HG02588 (cell line): Measurements from ENCODE around the gene TNRC6B.
"Not testable (repeated sequence)": the region's sequence is repeated elsewhere in the genome, so short reads cannot be mapped to it uniquely, and the experiment has no call there.

Experiments used
- ATAC-seq: cut with Tn5 transposase; IDR thresholded peaks from one replicate; pipeline ENCODE4 v1.9.1; 2021; ENCODE audit warnings: mild to moderate bottlenecking, moderate library complexity; ENCODE audit not compliant: unreplicated experiment

TNRC6B gene

DNA sequence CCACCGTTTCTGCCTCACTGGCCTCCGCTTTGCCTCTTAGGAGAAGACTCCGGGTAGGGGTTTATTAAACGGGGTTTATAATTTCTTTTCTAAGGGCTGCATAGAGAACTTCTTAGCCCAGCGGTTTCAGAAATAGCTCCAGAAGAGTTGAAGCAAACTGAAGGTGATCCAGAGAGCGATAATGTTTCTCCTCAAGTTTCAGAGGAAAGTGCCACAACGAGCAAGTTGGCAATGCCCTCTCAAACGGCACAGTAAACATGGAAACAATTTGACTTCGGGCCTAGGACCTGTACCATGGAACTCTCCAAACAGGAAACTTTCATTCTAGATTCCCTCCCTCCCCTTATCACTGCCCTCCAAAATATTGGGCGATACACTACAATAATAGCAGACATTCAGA is 169.6 kb downstream of the TNRC6B start:
- ATAC-seq: no peak

DNA sequence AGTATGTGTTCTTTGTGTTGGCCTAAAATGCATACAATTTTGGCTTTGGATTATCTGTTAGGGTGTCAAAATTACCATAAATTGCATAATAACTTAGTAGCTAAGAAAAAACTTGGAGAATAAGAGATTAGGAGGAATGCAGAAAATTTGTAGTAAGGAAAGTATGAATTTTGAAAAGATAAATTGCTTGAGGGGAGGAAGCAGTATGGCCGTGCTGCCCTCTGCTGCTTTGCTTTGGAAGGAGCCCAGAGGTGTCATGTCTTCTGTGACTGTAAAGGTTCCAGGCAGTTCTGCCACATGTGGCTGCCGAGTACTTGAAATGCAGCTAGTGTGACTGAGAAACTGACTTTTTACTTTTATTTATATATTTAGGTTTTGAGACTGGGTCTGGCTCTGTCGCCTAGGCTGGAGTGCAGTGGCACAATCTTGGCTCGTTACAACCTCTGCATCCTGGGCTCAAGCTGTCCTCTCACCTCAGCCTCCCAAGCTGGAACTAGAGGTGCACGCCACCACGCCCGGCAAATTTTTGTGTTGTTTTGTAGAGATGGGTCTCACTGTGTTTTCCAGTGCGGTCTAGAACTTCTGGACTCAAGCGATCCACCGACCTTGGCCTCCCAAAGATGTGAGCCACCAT is 170.4 kb downstream of the TNRC6B start:
- ATAC-seq: no peak

DNA sequence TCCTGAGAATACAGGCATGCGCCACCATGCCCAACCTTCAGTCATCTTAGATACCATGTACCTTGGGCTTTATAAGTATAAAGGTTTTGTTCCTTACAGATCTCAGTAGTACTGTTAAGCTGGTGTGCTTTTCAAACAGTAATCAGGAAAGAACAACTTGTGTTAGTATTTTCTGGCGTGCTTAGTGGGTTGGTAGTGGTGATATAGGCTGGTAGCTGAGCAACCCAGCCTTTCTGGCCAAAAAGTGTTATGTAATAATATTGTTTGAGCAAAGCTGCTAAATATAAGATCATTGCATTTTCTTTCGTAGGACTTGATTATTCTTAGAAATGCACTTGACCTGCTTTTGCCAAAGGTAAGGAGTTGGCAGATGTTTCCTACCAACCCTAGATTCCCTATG is 175.0 kb downstream of the TNRC6B start:
- no peak for ATAC-seq

DNA sequence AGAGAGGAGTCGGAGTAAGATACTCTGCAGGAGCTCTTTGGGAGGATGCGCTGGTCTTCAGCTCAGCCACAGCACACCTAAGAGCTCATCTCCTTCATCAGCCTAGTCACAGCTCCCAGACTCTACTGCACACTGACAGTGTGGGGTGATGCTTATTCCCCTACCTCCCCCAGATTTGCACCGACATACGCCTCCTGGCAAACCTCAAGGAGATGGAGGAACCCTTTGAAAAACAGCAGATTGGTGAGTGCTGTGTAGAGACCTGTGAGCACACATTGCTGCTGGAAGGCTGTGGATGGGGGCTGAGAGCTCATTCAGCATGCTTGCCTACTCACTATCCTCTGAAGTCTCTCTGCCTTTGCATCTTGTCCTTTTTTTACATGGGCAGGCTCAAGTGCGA is 183.4 kb downstream of the TNRC6B start:
- no peak for ATAC-seq

DNA sequence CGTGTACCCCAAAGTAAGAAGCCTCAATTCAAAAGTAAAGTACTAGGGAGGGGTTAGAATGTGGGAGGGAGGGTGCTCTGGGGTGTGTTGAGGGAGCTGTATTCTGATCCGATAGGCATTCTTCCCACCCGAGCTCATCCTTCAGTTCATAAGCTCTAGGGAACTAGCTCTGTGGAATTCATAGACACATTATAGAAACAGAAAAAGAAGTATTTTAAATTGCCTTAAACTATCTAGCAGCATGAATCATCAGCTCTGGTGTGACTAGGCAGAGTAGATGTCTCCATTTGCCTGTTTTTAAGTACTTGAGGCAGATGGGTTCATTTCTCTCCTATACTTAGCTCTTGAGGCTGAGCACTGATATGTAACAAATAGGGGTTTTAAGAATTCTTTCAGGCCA is 185.3 kb downstream of the TNRC6B start:
- ATAC-seq: no peak

DNA sequence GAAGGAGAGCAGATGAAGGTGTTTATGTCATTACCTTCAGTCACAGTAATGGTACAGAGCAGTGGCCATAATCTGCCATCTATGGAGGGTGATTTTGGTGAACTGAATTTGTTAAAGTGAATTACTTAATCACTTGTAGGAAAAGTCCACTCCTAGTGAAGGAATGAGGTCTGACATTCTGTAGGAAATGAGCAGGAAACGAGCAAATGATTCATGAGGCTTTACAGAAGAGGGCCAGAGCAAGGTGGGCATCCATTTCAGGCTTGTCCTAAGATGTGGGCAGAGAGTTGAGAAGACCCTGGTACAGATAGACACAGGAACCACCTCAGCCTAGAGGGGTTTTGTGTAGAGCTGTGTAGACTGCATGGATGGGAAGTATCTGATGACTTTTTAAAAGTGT is 186.7 kb downstream of the TNRC6B start:
- ATAC-seq: no peak

DNA sequence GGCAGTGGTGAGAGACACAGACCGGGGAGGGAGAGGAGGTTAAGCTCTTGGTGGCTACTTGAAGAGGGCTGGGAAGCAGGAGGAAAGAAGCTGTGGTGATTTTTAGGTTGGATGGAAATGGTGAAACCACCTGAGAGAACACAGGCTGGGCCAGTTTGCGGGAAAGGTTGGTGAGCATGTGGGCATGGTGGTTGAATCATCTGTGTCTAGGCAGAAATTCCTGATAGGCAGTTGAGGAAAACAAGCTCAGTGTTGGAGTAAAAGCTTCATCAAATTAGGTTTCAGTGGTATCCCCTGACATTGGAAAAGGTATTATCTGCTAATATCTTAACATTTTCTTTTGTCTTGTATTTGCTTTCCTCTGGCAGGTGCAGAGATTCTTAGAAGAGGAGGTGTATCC is 188.3 kb downstream of the TNRC6B start:
- no peak for ATAC-seq

DNA sequence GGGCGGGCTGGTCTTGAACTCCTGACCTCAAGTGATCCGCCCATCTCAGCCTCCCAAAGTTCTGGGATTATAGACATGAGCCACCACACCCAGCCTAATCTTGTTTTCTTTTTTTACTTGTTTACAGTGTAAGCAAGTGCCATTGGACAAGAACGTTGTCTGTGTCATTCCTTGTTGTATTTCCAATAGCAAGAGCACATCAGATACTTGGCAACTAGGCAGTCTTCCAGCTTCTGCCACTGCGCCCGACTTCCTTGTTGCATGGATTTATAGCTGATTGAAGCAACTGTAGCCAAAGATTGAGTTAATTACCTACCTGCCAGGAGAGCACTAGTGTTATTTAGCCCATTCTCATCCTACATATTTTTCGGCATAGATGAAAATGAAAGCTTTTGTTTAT is 189.6 kb downstream of the TNRC6B start:
- no peak for ATAC-seq

DNA sequence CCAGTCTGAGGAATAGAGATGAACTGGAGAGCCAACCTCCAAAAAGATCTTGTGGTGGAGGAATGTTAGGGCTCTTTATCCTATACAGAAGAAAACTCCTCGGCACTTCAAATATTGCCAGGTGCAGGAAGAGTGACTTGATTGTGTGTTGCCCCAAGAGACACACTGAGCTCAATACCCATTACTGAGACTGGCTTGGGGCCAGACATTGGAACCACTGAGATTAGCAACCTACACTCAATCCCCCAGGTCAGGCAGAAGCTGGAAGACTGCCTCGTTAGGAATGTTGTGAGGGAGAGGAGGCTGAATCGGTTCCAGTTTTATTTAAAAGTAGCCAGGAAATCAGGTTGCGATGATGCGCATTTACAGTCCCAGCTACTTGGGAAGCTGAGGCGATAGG is 190.3 kb downstream of the TNRC6B start:
- ATAC-seq: no peak

DNA sequence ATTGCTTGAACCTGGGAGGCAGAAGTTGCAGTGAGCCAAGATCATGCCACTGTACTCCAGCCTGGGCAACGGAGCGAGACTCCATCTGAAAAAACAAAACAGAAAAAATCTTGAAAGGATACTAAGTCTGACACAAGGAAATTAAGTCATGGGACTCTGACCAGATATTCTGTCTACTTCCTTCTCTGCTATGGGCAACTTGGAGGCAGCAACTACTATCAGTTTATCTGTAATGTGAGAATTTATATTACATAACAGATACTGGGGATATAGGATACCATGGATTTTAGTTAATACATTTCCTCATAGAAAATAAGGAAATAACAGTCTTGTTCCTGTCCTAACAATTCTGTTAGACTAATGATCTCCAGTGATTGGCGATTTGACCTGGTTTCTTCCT is 191.1 kb downstream of the TNRC6B start:
- ATAC-seq: no peak

DNA sequence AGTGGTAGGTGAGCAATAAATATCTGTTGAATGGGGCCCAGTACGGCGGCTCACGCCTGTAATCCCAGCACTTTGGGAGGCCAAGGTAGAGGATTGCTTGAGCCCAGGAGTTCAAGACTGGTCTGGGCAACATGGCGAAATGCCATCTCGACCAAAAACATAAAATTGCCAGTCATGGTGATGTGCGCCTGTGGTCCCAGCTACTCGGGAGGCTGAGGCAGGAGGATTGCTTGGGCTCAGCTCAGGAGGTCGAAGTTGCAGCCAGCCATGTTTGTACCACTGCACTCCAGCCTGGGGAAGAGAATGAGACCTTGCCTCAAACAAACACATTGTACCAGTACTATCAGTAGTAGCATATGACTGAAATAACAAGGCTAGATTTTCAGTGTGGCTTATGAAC is 196.8 kb downstream of the TNRC6B start:
- no peak for ATAC-seq

DNA sequence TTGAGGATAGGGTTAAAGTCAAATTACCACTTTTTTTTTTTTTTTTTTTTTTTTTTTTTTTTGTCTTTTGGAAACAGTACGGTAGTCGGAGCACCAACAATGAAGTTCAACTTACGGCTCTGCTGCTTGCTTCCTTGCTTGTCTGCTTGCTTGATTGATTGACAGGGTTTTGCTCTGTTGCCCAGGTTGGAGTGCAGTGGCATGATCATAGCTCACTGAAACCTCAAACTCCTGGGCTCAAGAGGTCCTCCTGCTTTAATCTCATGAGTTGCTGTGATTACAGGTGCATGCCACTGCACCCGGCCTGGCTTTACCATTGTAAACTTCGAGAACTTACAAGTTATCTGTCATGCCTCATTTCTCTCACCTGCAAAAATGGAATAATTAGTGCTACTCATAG is 198.4 kb downstream of the TNRC6B start:
- no peak for ATAC-seq

DNA sequence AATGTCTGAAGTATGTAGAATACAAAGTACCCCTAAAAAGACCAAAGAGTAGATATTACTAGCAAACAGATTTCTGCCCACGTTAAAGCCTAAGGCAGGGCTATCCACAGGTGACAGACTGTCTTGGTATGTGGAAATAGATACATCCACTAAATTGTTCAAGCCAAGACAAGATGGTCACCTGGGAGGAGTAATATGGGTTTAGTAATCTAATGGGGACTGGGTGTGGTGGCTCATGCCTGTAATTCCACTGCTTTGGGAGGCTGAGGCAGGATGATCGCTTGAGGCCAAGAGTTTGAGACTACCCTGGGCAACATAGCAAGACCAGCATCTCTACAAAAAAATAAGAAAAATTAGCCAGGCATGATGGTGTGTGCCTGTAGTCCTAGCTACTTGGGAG is 200.2 kb downstream of the TNRC6B start:
- no peak for ATAC-seq

DNA sequence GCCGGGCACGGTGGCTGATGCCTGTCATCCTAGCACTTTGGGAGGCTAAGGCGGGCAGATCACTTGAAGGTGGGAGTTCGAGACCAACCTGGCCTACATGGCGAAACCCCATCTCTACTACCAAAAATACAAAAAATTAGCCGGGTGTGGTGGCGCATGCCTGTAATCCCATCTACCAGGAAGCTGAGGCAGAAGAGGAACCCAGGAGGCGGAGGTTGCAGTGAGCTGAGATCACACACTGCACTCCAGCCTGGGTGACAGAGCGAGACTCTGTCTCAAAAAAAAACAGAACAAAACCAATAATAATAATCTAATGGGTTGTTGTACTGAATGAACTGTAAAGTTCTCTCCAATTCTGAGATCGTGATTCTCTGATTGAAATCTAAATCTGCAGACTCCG is 200.7 kb downstream of the TNRC6B start:
- not testable (repeated sequence) for ATAC-seq

DNA sequence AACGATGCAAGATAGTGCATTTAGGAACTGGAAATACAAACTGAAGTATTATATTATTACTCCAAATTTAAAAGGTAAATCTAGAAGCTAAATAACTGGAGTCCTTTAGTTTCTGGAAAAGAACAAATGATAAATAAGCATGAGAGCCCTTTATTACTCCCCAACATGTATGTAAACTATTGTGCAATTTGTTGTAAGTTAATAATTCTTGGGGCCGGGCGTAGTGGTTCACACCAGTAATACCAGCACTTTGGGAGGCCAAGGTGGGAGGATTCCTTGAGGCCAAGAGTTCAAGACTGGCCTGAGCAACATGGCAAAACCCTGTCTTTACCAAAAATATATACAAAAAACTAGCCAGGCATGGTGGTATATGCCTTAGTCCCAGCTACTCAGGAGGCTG is 203.7 kb downstream of the TNRC6B start:
- ATAC-seq: no peak

DNA sequence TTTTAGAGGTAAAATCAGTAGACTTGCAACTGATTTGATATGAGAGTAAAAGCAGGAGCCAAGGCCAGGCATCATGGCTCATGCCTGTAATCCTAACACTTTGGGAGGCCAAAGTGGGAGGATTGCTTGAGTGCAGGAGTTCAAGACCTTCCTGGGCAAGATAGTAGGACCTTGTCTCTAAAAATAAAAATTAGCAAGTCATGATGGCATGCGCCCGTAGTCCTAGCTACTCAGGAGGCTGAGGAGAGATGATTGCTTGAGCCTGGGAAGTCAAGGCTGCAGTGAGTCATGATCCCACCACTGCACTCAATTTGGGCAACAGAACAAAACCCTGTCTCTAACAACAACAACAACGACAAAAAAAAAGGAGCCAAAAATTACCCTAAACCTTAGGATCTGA is 206.2 kb downstream of the TNRC6B start:
- no peak for ATAC-seq

DNA sequence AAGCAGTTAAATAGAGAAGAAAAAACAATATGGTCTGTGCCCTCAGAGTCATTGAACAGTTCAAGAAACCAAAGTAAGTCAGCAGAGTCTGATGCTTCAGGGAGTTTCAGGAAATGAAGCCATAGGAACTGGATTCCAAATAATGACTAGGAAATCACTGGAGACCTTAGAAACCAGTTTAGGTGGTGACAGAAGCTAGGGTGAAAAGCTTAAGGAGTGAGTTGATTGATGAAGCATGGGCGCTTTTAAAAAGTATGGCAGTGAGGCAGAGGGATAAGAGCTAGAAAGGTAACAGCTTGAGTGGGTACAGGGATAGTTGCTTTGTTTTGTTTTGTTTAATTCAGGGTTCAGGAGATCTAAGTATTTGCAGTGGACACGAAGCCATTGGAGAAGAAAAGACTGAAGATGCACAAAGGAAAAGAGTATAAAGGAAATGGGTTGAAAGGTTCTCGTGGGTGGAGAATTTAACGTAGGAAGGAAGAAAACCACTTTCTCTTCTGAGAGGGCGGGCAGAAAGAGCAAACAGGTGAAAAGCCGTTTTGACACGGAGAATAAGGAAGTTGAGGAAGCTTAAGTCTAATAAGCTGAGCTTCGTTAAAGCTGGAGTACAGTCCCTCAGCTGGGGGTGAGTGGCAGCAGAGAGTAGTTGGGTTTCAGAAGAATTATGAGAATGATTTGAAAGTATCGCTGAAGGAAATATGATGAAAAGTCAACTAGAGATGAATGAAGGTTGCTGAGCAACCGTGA is 207.5 kb downstream of the TNRC6B start:
- ATAC-seq: no peak
